Activated CD4-positive, alpha-beta T cell treated with anti-CD3 and anti-CD28 coated beads, Interleukin-2, amount 50 U/mL, for 1 hour (primary cell): Measurements from ENCODE around the gene IDH3A.
A peak's percentile ranks its signal among the peaks of the same experiment; 100 is the strongest.

ENCODE experiments used
- DNase-seq: peaks from one replicate; pipeline ENCODE4 v3.0.0-alpha.2; 2020

The IDH3A gene

GRCh38 chr15:78149068-78149804, at the start of gene IDH3A:
TSS of gene IDH3A (plus strand) at chr15:78149362. CDS start at chr15:78149404, 42 bp downstream.
- DNase-seq: peak; percentile 100

- DNase-seq: no peak
These were observed 48.3 kb upstream of the IDH3A start for GRCh38 chr15:78100886-78101285.

GRCh38 chr15:78101423-78102105, 47.6 kb upstream of the IDH3A start:
- no peak for DNase-seq

- no peak for DNase-seq
These were observed 47.0 kb upstream of the IDH3A start for GRCh38 chr15:78102211-78102610.

GRCh38 chr15:78102741-78103140, 46.4 kb upstream of the IDH3A start:
- no peak for DNase-seq

- peak; percentile 22 for DNase-seq
These were observed 45.6 kb upstream of the IDH3A start for GRCh38 chr15:78103406-78104118.

GRCh38 chr15:78104119-78104479, 45.1 kb upstream of the IDH3A start:
- DNase-seq: no peak

GRCh38 chr15:78104566-78105475, 44.3 kb upstream of the IDH3A start:
- no peak for DNase-seq

- no peak for DNase-seq
These were observed 43.5 kb upstream of the IDH3A start for GRCh38 chr15:78105476-78106241.

GRCh38 chr15:78107471-78107870, 41.7 kb upstream of the IDH3A start:
- DNase-seq: no peak

GRCh38 chr15:78108300-78109084, 40.7 kb upstream of the IDH3A start:
- peak; percentile 86 for DNase-seq

GRCh38 chr15:78109156-78109555, 40.0 kb upstream of the IDH3A start:
- DNase-seq: no peak

GRCh38 chr15:78110096-78110495, 39.1 kb upstream of the IDH3A start:
- DNase-seq: no peak

GRCh38 chr15:78110916-78111475, 38.2 kb upstream of the IDH3A start:
- no peak for DNase-seq

- DNase-seq: no peak
These were observed 37.4 kb upstream of the IDH3A start for GRCh38 chr15:78111788-78112187.

- DNase-seq: no peak
These were observed 36.6 kb upstream of the IDH3A start for GRCh38 chr15:78112551-78112950.

- DNase-seq: no peak
These were observed 28.6 kb upstream of the IDH3A start for GRCh38 chr15:78120523-78120922.

- no peak for DNase-seq
These were observed 23.9 kb upstream of the IDH3A start for GRCh38 chr15:78125267-78125666.

- no peak for DNase-seq
These were observed 21.3 kb upstream of the IDH3A start for GRCh38 chr15:78127882-78128281.

GRCh38 chr15:78129077-78129750, 19.9 kb upstream of the IDH3A start:
- DNase-seq: no peak
